LNCaP clone FGC (cell line): ENCODE data around the gene LHFPL6.

Source experiments
- DNase-seq: peaks from one replicate; pipeline ENCODE4 v3.0.0-alpha.2; 2011; ENCODE audit warnings: low read depth
- H3K4me3 ChIP-seq: 2 replicates; pipeline ENCODE4 v1.5.1; 2011; ENCODE audit warnings: mild to moderate bottlenecking, low read depth, low read length, control low read depth
- TF ChIP-seq, protein P1 (sequence below): IDR thresholded peaks from 2 replicates; pipeline ENCODE4 v1.5.1; 2012; ENCODE audit warnings: mild to moderate bottlenecking; ENCODE audit not compliant: control insufficient read depth, insufficient read depth; ENCODE audit errors: extremely low read depth

Gene LHFPL6

DNA sequence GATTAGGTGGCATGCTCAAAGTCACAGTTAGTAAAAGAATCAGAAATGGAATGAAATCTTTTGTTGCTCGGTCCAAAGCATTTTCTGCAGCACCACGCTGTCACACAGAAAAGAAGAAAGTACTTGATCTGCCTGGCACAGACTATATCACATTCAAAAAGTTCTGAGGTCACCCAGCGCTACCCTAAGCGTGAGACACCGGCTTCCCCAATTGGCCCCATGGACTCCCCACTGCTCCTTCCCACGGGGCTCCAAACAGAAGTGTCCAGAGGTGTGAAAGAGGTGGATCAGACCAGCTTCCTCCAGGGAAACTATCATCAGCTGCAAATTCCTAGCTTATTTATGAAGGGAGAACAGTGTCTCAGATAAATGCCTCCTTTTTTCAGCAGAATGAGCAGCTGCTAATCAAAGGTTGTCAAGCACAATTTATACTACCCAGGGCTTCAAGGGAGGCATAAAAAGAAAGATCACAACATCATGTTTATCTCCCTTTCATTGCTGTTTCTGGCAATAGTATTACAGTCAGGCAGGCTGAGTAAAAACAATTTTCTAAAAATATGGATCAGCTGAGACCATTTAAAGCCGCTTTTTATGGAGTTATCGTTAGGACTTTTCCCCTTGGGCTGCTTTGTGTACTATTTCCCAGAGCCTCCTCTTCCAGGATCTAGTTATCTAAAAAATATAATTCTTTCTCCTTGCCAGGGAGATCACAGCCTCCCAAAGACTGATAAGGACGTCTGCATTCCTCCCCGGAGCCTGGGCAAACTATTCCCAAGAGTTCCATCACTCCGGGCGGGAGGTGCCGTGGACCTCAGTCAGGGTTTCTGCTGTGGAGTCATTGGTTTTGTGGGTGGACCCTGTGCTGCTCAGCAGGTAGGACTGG is 208.0 kb downstream of the LHFPL6 start:
- no peak overlapping the region for H3K4me3 ChIP-seq
- TF ChIP-seq, protein P1, sequence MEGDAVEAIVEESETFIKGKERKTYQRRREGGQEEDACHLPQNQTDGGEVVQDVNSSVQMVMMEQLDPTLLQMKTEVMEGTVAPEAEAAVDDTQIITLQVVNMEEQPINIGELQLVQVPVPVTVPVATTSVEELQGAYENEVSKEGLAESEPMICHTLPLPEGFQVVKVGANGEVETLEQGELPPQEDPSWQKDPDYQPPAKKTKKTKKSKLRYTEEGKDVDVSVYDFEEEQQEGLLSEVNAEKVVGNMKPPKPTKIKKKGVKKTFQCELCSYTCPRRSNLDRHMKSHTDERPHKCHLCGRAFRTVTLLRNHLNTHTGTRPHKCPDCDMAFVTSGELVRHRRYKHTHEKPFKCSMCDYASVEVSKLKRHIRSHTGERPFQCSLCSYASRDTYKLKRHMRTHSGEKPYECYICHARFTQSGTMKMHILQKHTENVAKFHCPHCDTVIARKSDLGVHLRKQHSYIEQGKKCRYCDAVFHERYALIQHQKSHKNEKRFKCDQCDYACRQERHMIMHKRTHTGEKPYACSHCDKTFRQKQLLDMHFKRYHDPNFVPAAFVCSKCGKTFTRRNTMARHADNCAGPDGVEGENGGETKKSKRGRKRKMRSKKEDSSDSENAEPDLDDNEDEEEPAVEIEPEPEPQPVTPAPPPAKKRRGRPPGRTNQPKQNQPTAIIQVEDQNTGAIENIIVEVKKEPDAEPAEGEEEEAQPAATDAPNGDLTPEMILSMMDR, result no peak
- DNase-seq, result no peak

DNA sequence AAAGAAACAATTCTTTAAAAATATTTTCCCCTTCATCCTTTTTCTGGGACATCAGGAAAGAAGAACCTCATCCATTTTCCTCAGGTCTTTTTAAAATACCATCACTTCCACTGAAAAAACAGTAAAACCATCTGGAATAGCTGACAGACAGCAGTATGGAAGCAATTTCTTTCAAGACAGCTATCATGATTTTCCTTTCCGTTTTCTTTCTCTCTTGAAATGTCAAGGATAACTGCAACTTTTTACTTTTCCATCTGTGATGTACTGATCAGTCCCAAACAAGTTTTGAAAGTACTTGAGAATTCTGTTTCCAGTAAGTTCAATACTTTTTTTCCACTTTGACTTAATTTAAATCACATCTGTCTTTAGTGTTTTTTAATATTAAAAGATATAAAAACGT is 211.2 kb downstream of the LHFPL6 start:
- TF ChIP-seq, protein P1, result no peak
- DNase-seq, result no peak
- no peak overlapping the region for H3K4me3 ChIP-seq

DNA sequence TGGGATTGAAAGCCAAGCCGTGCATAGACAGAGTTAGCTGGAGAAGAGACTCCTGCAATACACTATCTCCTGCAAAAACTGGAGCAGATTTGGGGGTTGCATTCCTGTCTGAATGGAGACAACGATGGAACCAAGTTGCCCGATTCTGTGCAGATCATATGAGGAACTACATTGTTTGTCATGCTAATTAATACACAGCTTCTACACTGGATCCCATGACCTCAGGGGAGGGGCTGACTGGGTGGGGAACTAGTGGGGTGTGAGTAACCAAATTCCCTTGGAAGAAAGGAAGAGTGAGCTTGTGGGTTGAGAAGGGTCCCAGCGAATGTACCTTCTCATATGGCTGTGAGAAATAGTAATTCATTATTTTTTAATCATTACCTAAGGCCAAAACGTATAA is 214.0 kb downstream of the LHFPL6 start:
- DNase-seq, result no peak
- no peak overlapping the region for H3K4me3 ChIP-seq
- TF ChIP-seq, protein P1, result no peak

DNA sequence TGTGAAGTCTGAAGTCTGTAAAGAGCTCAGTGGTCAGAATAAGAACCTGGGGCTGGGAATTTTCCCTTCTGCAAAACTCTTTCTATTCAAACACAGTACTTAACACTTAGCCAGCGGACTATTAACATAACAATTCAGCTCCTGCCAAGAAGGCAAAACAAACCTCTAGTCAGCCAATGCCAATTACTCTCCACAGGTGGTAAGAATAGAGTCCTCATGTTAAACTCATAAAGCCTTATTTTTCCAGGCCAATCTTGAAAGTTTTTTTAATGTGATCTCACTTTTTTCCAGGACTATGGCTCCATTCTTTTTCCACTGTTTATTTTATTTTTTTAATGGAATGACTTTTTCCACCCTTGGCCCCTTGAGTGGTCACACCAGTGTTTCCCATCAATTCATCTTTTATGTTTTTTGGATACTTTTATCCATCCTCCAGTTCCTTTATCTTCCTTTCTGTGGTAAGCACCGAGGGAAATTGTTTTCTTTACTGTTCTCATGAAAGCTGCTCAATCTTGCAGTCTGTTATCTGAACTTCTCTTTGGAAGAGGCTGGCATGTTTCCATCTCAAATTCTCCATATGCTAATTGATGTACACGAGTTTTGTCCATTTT is 217.3 kb downstream of the LHFPL6 start:
- no peak overlapping the region for H3K4me3 ChIP-seq
- peak; percentile 4 for DNase-seq
- TF ChIP-seq, protein P1, result no peak

DNA sequence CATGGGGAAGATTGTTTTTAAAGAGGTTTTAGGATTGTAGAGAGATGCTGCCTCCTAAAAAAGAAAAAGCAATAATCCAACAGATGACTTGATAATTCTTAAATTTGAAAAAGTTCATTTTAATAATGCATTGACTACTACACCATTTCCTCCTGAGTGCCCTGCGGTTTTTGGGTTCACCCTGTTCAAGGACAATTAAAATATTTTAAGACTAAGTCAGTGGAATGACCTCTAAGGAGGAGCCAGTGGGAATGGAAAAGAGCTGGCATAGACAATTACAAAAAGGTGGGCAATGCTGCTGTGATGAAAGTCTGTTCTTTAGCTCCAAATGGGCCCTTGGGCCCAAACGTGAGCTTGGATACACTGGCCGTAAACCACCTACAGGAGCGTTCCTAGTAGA is 217.8 kb downstream of the LHFPL6 start:
- TF ChIP-seq, protein P1, result no peak
- DNase-seq, result no peak
- H3K4me3 ChIP-seq, result no peak overlapping the region

DNA sequence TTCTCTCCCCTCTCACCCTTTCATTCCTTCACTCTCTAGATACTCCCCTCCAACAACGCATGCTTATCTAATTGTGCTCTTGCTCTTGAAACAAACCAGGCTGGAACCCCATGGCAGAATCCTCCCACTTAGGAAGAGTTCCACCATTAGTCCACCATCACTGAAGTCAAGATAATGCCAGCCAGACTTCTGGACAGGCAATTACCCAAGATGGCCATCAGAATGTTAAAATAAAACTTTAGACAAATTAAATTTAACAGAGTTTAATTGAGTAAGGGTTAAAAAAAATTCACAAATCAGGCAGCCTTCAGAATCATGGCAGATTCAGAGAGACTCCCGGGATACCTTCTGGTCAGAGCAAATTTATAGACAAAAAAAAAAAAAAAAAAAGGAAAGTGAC is 221.5 kb downstream of the LHFPL6 start:
- TF ChIP-seq, protein P1, result no peak
- DNase-seq, result no peak
- no peak overlapping the region for H3K4me3 ChIP-seq
